HG03196 (cell line): ENCODE results near the gene RND3.

Experiments used
- ATAC-seq: cut with Tn5 transposase; IDR thresholded peaks from one replicate; pipeline ENCODE4 v1.9.1; 2021; ENCODE audit not compliant: unreplicated experiment

RND3 gene, protein sequence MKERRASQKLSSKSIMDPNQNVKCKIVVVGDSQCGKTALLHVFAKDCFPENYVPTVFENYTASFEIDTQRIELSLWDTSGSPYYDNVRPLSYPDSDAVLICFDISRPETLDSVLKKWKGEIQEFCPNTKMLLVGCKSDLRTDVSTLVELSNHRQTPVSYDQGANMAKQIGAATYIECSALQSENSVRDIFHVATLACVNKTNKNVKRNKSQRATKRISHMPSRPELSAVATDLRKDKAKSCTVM

GRCh38 chr2:150487537-150488429, at the start of gene RND3:
TSS of gene RND3 (minus strand) at chr2:150487667. CDS start at chr2:150487417, 250 bp downstream.
- ATAC-seq, result peak; percentile 65

DNA sequence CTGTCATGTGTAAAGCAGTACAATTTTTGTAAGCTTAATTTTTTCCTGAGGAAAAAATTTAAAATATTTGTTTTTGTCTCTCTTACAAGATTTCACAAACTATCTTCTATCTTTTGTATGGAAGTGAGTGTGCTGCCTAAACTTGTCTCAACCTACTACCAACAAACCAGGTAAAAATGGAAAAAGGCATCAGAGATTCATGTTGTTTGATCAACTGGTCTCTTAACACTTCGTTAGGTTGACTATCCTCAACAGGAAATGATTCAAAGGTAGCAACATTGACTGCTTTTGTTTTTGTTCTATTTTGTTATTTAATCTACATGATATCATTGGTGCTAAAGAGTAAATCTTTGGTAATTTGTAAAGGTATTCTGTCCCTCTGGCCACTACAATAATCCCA, 47.7 kb upstream of the RND3 start:
- no peak for ATAC-seq

- no peak for ATAC-seq
These were observed 45.4 kb upstream of the RND3 start for GRCh38 chr2:150532879-150533278.

DNA sequence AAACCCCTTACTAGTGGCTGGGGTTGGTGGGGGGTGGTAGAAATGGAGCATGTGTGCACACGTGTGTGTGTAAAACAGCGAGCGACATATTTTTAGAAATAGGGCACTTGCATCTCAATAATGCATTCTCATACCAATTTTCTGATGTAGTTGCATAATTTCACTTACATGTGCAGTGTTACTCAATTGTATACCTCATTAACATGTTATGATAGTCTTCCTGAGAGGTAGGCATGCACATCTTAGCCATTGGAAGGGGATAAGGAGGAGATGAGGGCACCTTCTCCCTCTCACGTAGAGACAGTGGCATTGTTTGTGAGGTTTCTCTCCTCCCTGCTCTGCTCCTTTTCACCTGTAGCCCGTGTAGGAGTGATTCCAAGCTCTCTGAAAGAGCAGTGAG, 44.6 kb upstream of the RND3 start:
- no peak for ATAC-seq

DNA sequence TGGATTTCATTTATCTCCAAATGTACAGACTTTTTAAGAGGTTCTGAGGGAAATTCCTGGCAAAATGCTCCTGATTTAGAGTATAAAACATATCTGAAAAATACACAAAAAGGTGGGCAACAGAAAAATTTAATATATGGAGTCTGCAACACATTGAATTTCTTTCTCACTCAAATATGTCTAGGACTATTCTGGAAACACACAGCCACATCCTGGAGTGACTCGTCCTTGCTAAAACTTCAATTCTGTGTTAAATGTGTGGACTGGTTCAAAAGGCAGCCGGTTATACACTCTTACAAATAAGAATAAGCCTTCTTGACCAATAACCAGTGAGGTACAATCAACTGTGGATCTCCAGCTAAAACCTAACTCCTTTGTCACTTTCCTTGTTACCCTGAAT, 44.1 kb upstream of the RND3 start:
- no peak for ATAC-seq

GRCh38 chr2:150530168-150530567, 42.7 kb upstream of the RND3 start:
- ATAC-seq, result no peak

GRCh38 chr2:150528861-150529801, 41.7 kb upstream of the RND3 start:
- peak; percentile 95 for ATAC-seq

DNA sequence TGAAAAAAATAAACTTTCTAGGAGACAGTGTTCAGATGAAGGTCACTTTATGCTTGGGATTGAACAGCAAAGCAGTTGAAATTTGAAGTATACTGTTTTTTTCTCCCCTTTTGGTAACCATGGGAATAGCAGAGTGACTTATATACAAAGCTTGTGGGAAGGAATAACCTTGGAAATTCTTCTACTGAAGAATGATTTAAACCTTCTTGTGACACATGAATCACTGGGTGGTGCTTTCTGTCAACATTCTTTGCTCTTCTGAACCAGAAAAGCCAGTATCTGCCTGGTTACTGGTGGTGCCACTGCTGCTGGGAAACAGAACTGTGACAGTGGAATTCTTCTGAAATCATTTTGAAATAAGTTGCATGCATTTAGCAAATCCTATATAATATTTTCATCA, 39.4 kb upstream of the RND3 start:
- ATAC-seq, result no peak

- ATAC-seq, result no peak
These were observed 38.5 kb upstream of the RND3 start for GRCh38 chr2:150526006-150526405.

DNA sequence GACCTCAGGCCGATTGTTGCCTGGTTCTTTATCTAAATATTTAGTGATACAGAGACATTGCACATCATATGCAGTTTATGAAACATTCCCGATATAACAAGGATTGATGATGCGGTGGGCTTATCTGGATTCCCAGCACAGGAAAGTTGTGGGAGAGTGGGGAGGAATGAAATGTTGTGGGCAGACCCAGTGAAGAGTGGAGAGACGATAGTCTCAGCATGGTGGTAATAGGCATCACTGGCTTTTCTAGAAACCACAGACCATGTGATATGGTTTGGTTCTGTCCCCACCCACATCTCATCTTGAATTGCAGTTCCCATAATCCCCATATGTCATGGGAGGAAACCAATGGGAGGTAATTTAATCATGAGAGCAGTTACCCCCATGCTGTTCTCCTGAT, 34.8 kb upstream of the RND3 start:
- ATAC-seq, result no peak

GRCh38 chr2:150520887-150521664, 33.6 kb upstream of the RND3 start:
- ATAC-seq, result no peak

GRCh38 chr2:150520033-150520432, 32.6 kb upstream of the RND3 start:
- no peak for ATAC-seq

GRCh38 chr2:150517951-150518680, 30.6 kb upstream of the RND3 start:
- no peak for ATAC-seq

DNA sequence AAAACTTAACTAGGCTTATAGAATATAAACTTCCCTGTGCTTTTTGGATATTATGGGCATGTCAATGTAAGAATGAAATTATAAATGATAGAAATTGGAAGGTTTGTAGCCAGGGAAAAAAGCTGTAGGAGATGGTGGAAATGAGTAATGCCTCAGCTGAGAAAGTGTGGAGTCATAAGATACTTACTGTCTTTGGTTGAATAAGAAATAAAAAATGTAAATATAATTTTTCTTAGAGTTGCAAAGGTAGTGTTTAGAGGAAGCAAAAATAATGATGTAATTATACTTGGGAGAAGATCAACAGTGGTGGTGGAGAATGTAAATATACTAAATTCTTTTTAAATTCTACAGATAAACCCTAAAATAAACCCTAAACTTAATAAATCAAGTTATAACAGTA, 26.2 kb upstream of the RND3 start:
- ATAC-seq, result no peak

- no peak for ATAC-seq
These were observed 21.1 kb upstream of the RND3 start for GRCh38 chr2:150508497-150509137.

DNA sequence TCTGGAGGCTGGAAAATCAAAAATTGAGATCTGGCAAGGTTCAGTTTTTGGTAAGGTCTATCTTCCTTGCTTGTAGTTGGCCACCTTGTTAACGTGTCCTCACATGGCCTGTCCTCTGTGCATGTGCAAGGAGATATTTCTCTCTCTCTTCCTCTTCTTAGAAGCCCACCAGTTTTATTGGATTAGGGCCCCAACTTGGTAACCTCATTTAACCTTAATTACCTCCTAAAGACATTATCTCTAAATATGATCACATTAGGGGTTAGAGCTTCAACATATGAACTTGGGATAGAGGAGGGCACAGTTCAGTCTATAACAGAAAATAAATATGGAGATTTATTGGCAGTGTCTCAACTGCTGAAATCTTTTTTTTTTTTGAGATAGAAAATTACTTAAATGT, 19.6 kb upstream of the RND3 start:
- no peak for ATAC-seq

DNA sequence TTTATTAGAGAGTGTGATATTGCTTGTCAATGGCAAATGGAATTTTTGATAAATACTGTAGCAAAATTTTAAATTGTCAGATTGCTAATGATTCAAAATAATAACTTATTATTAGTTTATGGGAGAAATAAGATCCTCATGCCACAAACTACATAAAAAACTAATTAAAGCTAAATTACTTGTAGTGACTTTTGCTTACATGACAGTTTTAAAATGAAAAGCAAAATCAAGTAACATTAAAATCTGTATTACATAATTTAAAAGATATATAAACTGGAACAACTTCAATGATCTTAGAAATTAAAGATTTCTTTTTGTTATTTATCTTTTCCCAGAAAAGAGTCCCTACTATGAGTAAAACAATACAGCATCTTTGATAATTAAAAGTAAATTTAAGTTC, 17.7 kb upstream of the RND3 start:
- no peak for ATAC-seq

GRCh38 chr2:150495993-150496627, 8.6 kb upstream of the RND3 start:
- ATAC-seq, result no peak

DNA sequence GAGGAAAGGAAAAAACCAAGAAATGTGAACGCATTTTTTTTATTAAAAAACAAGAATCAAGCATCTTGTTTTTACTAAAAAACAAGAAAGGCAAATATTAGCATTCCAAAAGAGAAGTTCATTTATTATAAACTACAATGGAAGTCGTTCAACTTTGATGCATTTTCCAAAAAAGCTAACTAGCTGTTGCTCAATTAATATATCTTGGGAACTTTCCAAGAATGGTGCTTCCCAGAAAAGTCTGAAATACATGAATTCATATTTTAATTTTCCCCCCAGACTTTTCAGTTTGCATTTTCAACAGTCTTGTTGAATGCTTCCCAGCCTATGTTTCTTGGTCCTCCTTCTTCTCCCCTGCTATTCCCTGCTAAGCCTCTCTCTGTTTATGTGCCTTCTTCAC, 7.5 kb upstream of the RND3 start:
- ATAC-seq, result no peak
